Measurements from ENCODE around the gene OTOP3.

DNA sequence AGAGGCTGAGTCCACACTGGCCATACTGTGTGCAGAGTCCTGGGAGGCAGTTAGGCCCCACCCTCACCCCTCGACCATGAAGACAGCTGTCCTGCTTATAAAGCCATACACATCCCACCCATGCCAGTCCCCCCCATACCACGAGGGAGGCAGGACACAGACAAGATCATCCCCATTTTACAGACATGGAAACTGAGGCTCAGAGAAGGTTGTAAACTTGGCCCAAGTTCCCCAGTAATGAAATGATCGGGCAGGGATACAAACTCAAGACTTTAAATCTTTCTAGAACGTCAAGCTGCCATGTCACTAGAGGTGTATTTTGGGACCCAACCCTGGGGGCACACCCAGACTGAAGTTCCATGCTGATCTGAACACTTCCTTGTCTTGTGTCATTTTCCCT is 20.4 kb downstream of the OTOP3 start:
- TF ChIP-seq, protein P1, sequence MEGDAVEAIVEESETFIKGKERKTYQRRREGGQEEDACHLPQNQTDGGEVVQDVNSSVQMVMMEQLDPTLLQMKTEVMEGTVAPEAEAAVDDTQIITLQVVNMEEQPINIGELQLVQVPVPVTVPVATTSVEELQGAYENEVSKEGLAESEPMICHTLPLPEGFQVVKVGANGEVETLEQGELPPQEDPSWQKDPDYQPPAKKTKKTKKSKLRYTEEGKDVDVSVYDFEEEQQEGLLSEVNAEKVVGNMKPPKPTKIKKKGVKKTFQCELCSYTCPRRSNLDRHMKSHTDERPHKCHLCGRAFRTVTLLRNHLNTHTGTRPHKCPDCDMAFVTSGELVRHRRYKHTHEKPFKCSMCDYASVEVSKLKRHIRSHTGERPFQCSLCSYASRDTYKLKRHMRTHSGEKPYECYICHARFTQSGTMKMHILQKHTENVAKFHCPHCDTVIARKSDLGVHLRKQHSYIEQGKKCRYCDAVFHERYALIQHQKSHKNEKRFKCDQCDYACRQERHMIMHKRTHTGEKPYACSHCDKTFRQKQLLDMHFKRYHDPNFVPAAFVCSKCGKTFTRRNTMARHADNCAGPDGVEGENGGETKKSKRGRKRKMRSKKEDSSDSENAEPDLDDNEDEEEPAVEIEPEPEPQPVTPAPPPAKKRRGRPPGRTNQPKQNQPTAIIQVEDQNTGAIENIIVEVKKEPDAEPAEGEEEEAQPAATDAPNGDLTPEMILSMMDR (IDR thresholded peaks at IDR 0.05) = no peak
- TF ChIP-seq EP300 (IDR thresholded peaks at IDR 0.05) = no peak
- no peak for TF ChIP-seq POLR2AphosphoS5 (IDR thresholded peaks at IDR 0.05)
